HG03025 (cell line): Measurements from ENCODE around the gene ADAM23.

Experiments
- ATAC-seq: cut with Tn5 transposase; IDR thresholded peaks from one replicate; pipeline ENCODE4 v1.9.1; 2021; ENCODE audit warnings: mild to moderate bottlenecking, moderate library complexity; ENCODE audit not compliant: unreplicated experiment, low FRiP score

Gene ADAM23

DNA sequence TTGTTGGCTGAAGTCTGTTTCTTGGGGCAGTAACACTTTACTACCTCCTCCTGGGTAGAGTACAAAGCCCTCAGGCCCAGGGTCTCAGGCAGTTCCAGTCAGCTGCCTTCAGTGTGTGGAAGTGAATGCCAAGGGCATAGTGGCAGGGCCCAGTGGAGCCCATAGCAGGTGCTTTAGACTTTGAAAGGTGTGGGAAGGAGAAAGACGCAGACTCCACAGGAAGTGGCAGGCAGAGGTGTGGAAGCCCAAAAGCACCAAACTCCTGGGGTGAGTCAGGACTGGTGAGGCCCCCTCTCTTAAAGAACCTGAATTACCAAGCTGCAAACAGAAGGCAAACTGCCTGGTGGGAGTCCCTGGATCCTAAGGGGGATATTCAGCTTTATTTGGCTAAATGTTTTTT, 45.3 kb downstream of the ADAM23 start:
- no peak for ATAC-seq

DNA sequence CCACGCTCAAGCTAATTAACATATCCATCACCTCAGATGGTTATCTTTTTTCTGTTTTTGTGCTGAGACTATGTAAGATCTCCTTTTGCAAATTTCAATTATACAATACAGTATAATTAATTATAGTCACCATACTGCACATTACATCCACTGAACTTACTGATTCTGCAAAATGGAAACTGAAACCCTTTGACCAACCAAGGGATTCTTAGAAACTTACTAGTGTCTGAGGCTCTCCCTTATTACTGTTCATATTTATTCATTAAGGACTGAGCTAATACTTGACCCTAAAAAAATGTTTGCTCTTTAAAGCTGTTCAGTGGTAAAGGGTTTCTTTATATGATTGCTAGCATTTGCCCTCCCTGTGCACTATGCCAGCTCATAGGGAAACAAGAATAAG, 50.7 kb downstream of the ADAM23 start:
- no peak for ATAC-seq

DNA sequence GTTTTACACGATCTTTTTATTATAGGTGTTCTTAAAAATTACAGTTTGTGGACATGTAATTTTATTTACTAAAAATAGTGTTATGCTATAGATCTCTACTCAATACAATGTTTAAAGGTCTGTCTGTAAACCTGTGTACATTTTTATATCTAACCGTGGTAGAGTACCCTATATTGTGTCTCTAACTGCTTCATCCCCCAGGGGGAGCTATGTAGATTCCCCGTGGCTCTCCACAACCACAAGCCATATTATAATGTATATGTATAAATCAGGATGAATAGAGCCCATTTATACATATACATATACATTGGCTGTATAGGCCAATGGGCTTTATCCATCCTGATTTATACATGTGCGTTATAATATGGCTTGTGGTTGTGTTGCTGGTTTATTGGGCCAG, 59.4 kb downstream of the ADAM23 start:
- ATAC-seq = no peak

DNA sequence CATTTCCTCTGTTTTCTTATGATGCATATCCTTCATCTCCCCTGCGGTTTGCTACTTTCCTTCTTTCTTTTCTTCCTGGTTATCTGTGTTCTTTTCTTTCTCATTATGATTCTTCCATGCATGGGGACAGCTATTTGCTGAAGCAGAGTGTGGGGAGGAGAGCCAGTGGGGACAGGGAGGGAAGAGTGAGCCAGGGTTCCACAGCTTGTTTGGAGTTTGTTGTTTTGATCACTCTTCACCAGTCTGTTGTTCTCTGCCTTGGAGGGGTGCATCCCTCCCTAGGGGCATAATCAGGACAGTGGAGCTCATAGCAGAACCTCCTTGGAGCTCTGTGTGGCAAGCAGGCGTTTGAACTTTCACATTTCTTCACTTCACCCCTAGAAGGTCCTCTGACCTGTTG, 68.0 kb downstream of the ADAM23 start:
- no peak for ATAC-seq

DNA sequence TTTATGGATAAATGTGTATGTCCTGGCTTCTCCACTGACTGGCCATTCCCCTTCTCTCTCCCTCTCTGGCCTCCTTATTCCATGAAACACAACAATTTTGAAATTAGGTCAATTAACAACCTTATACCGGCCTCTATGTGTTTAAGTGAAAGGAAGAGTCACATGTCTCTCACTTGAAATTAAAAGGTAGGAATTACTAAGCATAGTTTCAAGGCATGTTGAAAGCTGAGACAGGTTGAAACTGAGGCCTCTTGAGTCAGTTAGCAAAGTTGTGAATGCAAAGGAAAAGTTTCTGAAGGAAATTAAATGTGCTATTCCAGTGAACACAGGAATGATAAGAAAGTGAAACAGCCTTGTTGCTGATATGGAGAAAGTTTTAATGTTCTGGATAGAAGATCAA, 69.7 kb downstream of the ADAM23 start:
- ATAC-seq = no peak

DNA sequence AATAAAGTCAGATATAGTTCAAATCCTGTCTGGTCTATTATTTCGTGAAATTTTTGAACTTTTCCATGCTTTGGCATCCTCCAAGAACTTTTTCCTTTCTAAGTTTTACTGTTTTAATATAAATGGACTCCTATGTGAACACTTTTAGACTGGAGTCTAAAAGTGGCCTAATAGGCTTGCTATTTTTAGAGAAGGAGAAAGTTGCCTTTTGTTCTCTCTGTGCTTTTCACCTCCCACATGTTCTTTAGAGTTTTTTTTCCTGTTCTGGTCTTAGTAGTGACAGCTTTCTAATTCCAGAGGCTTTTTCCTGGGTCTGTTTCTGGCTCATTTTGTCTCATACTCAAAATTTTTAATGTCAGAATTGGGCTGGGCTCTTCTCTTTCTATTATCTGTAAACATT, 72.2 kb downstream of the ADAM23 start:
- no peak for ATAC-seq

DNA sequence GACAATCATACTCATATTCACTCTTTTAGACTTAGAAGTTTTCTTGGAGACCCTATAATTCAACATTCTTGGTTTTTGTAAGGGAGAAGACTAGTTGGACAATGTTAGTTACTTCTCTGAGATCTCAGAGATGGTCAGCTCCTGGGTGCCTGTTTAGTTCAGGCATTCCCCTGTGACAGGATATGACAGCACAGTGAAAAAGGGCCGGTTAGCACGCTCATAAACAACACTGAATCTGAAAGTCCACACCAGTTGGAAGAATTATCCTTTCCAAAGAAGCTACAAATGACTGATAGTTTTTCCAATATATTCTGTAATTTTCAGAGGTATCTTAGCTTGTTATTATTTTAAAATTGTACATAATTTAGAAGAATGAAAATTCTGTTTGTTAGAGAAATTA, 75.7 kb downstream of the ADAM23 start:
- peak; percentile 52 for ATAC-seq

DNA sequence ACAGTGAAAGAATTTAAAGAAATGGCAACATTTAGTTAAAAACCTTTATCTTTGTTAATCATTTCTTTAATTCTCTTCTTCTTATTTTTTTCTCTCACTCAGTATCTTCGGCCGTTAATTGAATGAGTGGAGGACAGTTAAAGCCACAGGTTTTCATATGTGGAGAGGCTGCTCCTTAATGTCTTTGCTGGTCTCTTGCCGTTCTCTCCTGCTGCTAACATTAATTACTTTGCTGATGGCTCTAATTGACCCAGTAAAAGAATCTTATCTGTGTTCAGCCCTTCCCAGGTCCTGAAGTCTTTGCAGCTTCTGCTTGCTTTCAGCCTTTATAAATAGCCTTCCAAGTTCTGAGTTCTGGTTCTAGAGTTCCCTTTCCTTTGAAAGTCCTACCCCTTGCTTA, 77.1 kb downstream of the ADAM23 start:
- ATAC-seq = no peak

DNA sequence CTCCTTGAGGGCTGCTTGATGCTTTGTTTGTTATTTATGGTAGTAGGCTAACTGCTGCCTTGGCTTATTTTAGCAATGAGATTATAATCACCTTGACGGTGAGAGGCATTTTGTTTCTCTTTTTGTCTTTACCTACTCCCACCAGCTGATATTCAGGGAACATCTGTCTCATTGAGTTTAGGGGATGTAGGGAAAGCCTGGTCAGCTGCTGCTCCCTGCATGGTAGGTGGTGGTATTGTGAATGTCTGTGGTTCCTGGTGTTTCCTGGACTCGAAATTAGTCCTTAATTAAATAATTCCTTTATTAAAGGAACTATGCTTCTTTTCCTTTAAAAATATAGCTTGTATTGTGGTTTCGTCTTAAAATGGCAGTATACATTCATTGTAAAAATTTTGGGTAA, 77.8 kb downstream of the ADAM23 start:
- ATAC-seq = no peak

DNA sequence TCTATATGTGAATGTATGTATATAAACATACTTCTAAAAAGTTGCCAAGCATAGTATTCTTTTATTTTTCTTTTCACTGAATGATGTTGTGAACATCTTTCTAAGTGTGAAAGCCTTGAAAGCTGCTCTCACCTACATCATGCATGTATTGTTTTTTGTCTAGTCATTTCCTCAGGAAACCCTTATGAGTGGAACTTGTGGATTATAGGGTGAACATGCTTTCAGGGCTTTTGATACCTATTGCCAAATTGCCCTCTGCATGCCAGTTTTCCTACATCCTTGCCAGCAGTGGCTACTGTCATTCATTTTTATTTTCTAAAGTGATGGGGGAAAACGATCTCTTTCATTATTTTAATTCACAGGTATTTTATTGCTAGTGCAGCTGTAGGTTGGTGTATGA, 78.3 kb downstream of the ADAM23 start:
- no peak for ATAC-seq

DNA sequence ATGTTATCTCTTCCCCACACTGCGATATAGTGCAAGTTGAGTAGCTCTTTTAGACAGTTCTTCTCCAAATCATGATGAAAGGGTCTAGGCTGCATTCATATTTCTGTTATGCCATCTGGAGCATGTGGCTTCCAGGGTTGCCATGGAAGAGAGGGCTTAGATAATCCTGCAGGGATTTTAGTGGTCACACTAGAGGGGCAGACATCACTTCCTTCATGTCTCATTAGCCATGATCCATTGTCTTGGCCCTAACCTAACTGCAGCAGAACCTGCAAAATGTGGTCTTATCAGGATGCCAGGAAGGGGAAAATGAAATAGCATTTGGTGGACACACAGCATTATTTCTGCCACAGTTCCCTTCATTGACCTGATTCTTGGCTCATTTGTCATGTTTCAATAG, 83.1 kb downstream of the ADAM23 start:
- no peak for ATAC-seq

DNA sequence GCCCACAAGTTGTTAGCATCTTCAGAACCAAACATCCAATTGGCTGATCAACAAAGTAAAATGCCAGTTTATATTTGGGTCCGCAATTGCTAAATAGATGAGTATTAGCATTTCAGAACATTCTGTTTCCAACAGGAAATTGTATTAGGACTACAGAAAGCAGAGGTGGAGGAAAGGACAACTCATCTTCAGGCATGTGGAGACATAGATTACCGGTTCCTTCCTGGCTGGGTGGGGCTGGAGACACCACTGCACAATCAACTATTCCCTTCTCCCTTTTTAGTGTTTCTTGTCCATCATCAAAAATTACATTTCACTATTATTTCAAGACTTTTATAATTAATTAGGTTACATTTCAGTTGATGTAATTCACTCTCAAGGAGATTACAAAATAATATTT, 83.8 kb downstream of the ADAM23 start:
- no peak for ATAC-seq

DNA sequence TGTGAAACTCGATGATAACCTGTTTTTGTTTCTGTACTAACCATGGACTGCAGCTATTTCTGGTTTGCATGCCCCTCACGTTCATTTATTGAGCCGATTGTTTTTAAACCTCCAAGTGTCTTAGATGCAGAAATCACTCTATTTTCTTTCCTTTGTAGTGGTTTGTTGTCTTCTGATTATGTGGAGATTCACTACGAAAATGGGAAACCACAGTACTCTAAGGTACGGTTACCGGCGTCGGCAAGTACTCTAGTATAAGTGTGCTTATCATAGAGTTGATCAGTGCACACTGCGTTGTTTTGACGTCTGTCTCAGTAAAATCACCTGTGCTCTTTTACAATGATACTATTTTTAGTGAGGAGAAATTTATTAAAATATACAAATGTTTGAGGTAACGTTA, 87.4 kb downstream of the ADAM23 start:
- no peak for ATAC-seq

DNA sequence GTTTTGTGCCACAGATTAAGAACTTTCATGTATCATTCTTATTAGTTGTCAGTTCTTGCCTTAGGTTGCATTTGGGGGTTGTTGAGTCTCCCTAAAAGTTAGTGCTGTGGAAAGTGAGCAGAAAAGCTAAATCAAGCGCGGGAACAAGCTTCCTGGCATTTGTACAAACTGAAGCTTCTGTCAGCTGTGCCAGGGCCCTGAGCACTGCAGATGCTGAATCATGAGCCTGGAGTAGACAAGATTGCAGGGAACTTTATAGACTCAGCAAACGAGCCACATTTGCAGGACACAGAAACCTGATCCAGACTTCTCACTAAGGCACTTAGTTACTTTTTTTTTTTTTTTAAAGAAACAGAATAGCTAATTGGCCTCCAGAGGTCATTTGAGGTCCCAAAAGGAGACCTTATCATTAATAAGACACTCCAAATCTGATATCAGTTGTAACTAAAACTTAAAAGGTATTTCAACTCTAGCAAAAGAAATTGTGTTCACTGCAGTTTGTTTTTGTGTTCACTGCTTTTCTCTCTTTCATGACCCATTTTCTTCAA, 88.7 kb downstream of the ADAM23 start:
- no peak for ATAC-seq

DNA sequence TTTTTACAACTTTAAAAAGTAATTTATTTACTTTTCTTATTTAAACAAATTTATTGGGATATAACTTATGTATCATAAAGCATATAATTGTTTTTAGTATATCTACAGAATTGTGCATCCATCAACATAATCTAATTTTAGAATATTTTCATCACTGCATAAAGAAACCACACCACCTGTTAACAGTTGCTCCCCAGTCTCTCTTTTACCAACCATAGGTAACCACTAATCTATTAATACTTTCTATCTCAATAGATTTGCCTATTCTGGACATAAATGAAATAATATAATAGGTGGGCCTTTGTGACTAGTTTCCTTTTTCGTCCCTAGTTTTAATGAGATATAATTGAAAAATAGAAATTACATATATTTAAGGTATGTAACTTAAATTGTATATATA, 90.6 kb downstream of the ADAM23 start:
- ATAC-seq = no peak

DNA sequence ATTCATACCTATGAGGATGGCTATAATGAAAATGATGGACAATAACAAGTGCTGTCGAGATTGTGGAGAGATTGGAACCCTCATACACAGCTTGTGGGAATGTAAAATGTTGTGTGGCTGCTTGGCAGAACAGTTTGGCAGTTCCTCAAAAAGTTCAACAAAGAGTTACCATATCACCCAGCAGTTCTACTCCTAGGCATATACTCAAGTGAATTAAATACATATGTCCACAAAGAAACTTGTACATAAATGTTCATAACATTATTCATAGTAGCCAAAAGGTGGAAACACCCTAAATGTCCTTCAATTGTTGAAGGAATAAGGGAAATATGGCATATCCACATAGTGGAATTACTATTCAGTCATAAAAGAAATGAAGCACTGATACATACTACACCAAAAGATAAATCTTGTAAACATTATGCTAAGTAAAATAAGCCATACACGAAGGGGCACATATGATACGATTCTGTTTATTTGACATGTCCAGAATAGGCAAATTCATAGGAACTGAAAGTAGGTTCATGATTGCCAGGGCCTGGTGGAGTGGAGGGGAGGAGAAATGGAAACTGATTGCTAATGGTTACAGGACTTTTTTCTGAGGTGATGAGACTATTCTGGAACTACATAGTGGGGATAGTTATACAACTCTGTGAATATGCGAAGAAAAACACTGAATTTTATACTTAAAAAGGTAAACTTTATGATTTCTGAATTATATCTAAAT, 92.1 kb downstream of the ADAM23 start:
- peak; percentile 71 for ATAC-seq

DNA sequence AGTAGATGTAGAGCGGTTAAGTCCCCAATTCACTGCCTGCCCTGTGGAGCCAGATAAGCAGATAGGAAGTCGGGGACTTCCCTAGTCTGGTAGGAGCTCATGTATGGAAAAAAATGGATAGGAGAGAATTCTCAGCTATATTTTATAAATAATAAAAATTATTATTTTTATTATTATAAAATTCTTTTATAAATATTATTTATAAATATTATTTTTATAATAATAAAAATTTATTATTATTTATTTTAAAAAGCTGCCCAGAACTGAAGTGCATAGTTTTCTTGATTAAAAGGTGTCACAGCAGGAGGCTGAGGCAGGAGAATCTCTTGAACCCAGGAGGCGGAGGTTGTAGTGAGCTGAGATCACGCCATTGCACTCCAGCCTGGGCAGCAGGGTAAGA, 97.4 kb downstream of the ADAM23 start:
- ATAC-seq = no peak

DNA sequence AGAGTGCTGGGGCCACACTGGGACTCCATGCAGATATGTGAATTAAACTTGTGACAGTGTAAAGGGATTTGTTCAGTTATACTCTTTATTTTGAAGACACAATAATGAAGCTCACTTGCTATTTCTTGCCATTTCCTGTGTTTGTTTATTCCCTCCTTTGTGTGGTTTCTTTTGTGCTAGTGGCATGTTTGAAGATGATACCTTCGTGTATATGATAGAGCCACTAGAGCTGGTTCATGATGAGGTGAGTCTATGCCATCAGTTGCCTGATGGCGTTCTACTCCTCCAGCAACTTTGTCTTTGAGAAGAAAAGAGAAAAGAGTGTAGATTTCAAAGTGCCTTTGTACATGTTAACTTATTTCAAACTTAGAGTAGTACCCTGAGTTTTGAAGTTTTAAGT, 99.7 kb downstream of the ADAM23 start:
- no peak for ATAC-seq

DNA sequence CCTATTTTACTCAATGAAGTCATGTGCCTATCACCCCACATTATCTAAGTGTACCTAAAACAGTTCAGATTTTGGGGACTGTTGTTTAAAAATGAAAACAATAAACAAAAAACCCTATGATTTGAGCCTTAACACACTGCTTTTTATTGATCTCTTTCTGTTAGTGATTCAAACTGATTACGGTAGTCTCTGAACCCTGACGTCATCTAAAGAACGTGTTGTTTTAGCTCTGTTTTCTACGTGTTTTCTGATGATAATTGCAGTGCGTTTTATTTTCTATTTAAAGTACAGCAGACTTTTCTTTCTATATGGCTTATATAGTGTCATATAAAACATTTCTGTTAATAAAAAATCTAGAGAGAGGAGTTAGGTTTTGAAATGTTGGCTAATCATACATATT, 105.1 kb downstream of the ADAM23 start:
- ATAC-seq = no peak

DNA sequence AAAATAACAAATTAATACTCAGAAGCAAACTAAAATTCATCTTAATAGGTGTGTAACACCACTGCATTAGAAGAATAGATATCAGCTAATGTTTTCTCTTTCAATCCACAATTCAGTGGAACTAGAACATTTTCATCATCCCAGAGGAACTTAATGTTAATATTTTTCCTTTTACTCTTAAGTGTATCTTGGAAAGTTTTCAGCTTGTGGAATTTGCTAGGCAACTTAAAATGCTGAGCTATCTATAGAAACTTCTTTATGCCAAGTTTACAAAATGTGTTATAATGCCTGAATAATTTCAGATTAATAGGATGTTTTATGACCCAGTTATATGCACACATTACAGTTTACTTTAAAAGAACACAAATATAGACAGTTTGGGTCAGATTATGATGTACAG, 112.4 kb downstream of the ADAM23 start:
- ATAC-seq = no peak

DNA sequence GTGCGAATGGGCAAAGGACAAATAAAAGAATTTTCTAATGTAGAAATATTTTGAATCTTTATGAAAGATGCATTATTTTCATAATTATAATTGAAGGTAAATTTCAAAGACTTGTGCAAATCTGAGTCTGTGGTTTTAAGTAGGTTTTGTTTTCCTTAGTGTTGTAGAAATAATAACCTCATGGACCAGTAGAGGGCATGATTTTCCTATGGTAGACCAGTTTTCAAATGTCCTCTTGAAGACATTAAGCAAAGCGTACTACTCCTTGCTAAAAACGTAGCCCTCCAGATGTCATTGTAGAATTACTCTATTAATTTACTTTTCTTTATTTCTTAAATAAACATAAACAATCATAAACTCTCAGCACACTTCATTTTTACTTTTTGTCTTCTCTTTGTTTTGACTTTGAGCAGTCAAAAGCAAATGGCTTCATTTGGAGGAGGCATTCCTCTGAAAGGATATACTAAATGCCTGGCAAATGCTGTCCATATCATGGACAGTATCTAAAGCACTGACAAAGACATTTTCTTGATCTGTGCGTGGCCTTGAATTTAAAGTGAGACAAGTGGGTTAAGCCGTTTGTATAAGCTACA, 113.1 kb downstream of the ADAM23 start:
- no peak for ATAC-seq

DNA sequence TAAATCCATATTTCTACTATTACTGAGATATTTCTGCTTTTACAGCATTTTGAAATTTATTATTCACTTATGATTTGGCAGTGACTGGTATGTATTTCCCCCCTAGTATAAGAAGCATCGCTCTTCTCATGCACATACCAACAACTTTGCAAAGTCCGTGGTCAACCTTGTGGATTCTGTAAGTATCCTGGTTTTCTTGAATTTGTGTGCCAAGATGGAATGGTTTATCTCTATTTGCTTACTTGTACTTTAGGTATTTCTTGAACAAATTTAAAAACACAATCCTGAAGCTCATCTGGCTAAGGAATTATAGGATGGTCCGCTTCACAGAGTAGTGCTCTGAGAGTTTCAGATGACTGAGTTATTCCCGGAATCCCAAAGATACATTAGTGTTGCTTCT, 114.0 kb downstream of the ADAM23 start:
- no peak for ATAC-seq
